Activated B cell treated with CpG ODN at 0.5 μM for 24 hours (primary cell): ENCODE results near the gene MED15. TPM values are rescaled to one million over a fixed set of nuclear protein-coding genes. Genes with fewer than 3 reads are reported as not detected.

Experiments used
- ATAC-seq: fragments of 200-7000 bp; cut with Tn5 transposase; one replicate; pipeline ENCODE4 v1.10.0; 2021; ENCODE audit warnings: low read depth, mild to moderate bottlenecking, moderate library complexity
- CTCF ChIA-PET: fragments of 350-600 bp; sonication (Branson Sonifier 250); formaldehyde crosslinking; loops from one replicate; lab custom pipeline; 2021; ENCODE audit warnings: antibody characterized with exemption; lab: Charles Lee
- POLR2A ChIA-PET: fragments of 350-600 bp; sonication (Branson Sonifier 250); formaldehyde crosslinking; loops from one replicate; lab custom pipeline; 2021; ENCODE audit warnings: antibody characterized with exemption; lab: Charles Lee
- DNase-seq: peaks from one replicate; pipeline ENCODE4 v3.0.0; 2022
- H3K27ac Mint-ChIP-seq: one replicate; pipeline ENCODE4 v1.8.0; 2020; ENCODE audit warnings: mixed read lengths
- H3K27me3 Mint-ChIP-seq: one replicate; pipeline ENCODE4 v1.8.0; 2021; ENCODE audit warnings: mixed read lengths
- H3K36me3 Mint-ChIP-seq: one replicate; pipeline ENCODE4 v1.8.0; 2021; ENCODE audit warnings: low read depth, mixed read lengths
- H3K4me1 Mint-ChIP-seq: one replicate; pipeline ENCODE4 v1.8.0; 2021; ENCODE audit warnings: mixed read lengths
- H3K4me3 Mint-ChIP-seq: one replicate; pipeline ENCODE4 v1.8.0; 2020; ENCODE audit warnings: mild to moderate bottlenecking, mixed read lengths
- H3K9me3 Mint-ChIP-seq: one replicate; pipeline ENCODE4 v1.8.0; 2020; ENCODE audit warnings: mixed read lengths
- CTCF ChIP-seq: fragments of 200-600 bp; IDR thresholded peaks from one replicate; pipeline ENCODE4 v1.8.0; 2022; ENCODE audit warnings: antibody characterized with exemption, mild to moderate bottlenecking
- intact Hi-C: fragments of 100-400 bp; cut with micrococcal nuclease; formaldehyde crosslinking; loops from one replicate; pipeline ENCODE4 v1.15.1; 2024
- total RNA-seq: library from RNA; stranded (reverse); gene quantifications from 2 replicates; pipeline ENCODE4 v1.2.3, GENCODE V29; 2022

Gene MED15
- total RNA-seq: 112 and 127 TPM in 2 replicates

DNA sequence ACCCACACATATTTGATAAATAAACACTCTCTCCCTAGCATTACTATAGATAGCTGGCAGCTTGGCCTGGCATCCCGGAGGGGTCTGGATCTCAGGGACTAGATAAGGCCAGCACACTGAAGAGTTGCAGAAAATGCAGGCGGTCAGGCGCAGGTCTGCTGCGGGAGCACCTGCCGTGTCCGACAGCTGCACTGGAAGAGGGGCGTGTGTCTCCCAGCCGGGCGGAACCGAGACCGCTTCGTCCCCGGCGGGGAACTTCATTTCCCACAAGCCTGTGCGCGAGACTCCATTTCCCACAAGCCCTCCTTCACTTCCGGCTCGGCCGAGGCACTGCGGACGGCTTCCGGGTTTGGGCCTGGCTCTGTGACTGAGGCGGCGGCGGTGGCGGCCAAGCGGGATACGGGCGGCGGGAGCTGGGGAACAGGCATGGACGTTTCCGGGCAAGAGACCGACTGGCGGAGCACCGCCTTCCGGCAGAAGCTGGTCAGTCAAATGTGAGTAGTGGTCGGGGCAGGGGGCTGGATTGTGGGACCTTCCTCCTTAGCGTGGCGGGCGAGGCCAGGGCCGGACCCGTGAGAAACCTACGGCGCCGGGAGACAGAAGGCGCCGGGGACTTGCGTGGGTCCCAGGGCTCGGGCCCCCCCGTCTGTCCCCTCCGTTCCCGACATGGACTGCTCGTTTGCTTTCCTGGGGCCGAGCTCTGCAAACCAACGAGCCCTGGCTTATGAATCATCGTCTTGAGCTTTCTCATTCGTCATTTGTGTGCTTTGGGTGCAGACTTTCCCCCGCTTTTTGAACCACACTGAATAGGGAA lies at the start of gene MED15:
TSS of gene MED15 (plus strand) at position 358 of the 814 bp plus-strand sequence. CDS start at position 427, 69 bp downstream.
- H3K36me3 Mint-ChIP-seq: peaks cover 12% of the 10 kb centered on the region
- ChIA-PET POLR2A (interaction anchor here (0.7 to 1.5 kb wide), 11 partner anchors 9 to 487 kb away, joined by 3 to 12 read pairs (median 3); partner anchors contain the start of genes DGCR6L, KLHL22 and TRMT2A), CTCF (interaction anchor here (0.6 to 1.7 kb wide), 3 partner anchors 13 to 89 kb away, joined by 3 to 6 read pairs (median 3); no protein-coding TSS in a partner anchor)
- H3K4me1 Mint-ChIP-seq: peaks cover 52% of the 10 kb centered on the region
- H3K4me3 Mint-ChIP-seq: peak within 1 kb of the TSS; percentile 96
- no peaks in the 10 kb centered on the region for H3K9me3 Mint-ChIP-seq
- intact Hi-C loops: loop anchor here (1.0 to 5.0 kb wide), 6 partner anchors 11 to 390 kb away; partner anchors contain the start of genes RANBP1 and TRMT2A
- ATAC-seq (peak; percentile 82), DNase-seq (peak; percentile 85)
- no peak for TF ChIP-seq CTCF
- H3K27ac Mint-ChIP-seq: peak within 1 kb of the TSS; percentile 94
- H3K27me3 Mint-ChIP-seq: no peaks in the 10 kb centered on the region

- CTCF ChIA-PET: no interaction called here
- no peak overlapping the region for H3K27ac Mint-ChIP-seq
- TF ChIP-seq CTCF: no peak
These were observed 48.8 kb upstream of the MED15 start for GRCh38 chr22:20458530-20459151.

DNA sequence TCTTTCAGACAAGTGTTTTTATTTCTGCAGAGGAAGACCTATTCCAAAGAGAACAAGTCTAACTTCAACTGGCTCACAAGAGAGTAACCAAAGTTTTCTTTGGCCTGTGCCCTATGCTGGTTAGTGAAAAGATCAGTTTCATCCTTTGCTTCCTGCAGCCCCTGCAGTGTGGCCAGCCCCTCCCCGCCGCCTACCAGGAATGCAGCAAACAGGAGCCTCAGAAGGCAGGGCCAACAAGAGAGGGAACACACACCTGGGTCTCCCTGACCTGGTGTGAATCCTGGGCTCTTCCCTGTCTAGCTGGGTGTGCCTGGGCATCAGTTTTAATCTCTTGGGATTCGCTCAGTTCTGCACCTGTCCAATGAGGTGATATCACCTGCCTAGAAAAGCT lies 48.3 kb upstream of the MED15 start:
- ATAC-seq (no peak), DNase-seq (no peak)
- Mint-ChIP-seq H3K4me3 (no peak overlapping the region), H3K9me3 (no peaks in the 10 kb centered on the region), H3K4me1 (peaks cover 39% of the 10 kb centered on the region), H3K27me3 (no peaks in the 10 kb centered on the region), H3K36me3 (peaks cover 30% of the 10 kb centered on the region), H3K27ac (no peak overlapping the region)
- intact Hi-C loops: no loop called here
- CTCF ChIA-PET: no interaction called here
- POLR2A ChIA-PET: no interaction called here
- TF ChIP-seq CTCF: no peak

More at GRCh38 chr22:20458530-20459151, 48.8 kb upstream of the MED15 start:
- Mint-ChIP-seq H3K4me3 (no peak overlapping the region), H3K36me3 (peaks cover 30% of the 10 kb centered on the region), H3K9me3 (no peaks in the 10 kb centered on the region), H3K4me1 (peaks cover 34% of the 10 kb centered on the region), H3K27me3 (no peaks in the 10 kb centered on the region)
- ATAC-seq (no peak), DNase-seq (no peak)
- POLR2A ChIA-PET: no interaction called here
- intact Hi-C loops: no loop called here

DNA sequence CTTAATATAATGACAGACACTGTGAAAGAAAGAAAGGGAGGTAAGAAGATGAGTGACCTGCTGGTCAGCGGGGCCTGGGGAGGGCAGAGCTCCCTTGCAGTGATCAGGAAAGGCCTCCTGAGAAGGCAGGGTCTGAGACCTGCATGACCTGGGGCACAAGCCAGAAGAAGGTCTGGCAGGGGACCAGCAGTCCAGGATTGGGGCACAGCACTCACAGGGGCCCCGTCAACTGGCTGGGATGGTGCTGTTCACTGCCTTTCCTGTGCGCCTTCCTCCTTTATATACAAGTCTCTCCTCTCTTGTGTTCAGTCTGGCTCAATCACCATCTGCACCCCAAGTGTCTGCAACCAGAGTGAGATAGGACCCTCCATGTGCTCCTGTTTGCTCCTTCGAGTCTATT lies 47.5 kb upstream of the MED15 start:
- Mint-ChIP-seq H3K27me3 (no peaks in the 10 kb centered on the region), H3K36me3 (peaks cover 28% of the 10 kb centered on the region), H3K27ac (no peak overlapping the region), H3K9me3 (no peaks in the 10 kb centered on the region), H3K4me1 (peaks cover 47% of the 10 kb centered on the region), H3K4me3 (no peak overlapping the region)
- CTCF ChIA-PET: no interaction called here
- POLR2A ChIA-PET: no interaction called here
- no peak for TF ChIP-seq CTCF
- intact Hi-C loops: no loop called here
- ATAC-seq (no peak), DNase-seq (no peak)
